ENCODE measurements around the gene PSME2. TPM values are rescaled to one million over a fixed set of nuclear protein-coding genes. Genes with fewer than 3 reads are reported as not detected.

The PSME2 gene
- total RNA-seq, 1 donor from 2014 or later: 114 TPM

Other genes starting within 250 kb of the PSME2 start
- gene DHRS4, start 192.8 kb downstream of the PSME2 start, total RNA-seq: 37.0 and 52.1 TPM in 2 replicates
- gene DHRS4L2, start 157.7 kb downstream of the PSME2 start, total RNA-seq: 9.2 and 18.4 TPM in 2 replicates
- under 0.01 TPM in 1 of 2 replicates, not detected in the other for gene CARMIL3, start 94.6 kb downstream of the PSME2 start, total RNA-seq
- not detected in 2 replicates for gene CPNE6, start 75.0 kb downstream of the PSME2 start, total RNA-seq
- 8.6 and 10.2 TPM in 2 replicates for gene PCK2, start 52.3 kb downstream of the PSME2 start, total RNA-seq
- gene DCAF11, start 31.8 kb downstream of the PSME2 start, total RNA-seq: 63.2 and 68.4 TPM in 2 replicates
- gene NRL, start 31.7 kb downstream of the PSME2 start, total RNA-seq: 0.75 and 0.79 TPM in 2 replicates
- gene FITM1, start 16.0 kb downstream of the PSME2 start, total RNA-seq: 0.13 and 0.19 TPM in 2 replicates
- gene PSME1, start 10.4 kb downstream of the PSME2 start, total RNA-seq: 97.5 and 122 TPM in 2 replicates
- 19.2 and 29.5 TPM in 2 replicates for gene EMC9, start 5.0 kb downstream of the PSME2 start, total RNA-seq
- gene RNF31, start 888 bp upstream of the PSME2 start, total RNA-seq: 31.8 and 33.7 TPM in 2 replicates
- gene IRF9, start 14.7 kb upstream of the PSME2 start, total RNA-seq: 102 and 108 TPM in 2 replicates
- gene REC8, start 25.5 kb upstream of the PSME2 start, total RNA-seq: 0.66 and 1.4 TPM in 2 replicates
- 32.3 and 46.9 TPM in 2 replicates for gene IPO4, start 42.2 kb upstream of the PSME2 start, total RNA-seq
- 52.8 and 58.4 TPM in 2 replicates for gene TM9SF1, start 48.8 kb upstream of the PSME2 start, total RNA-seq
- gene TSSK4, start 59.1 kb upstream of the PSME2 start, total RNA-seq: 0.19 TPM in 1 of 2 replicates, not detected in the other
- 25.6 and 31.3 TPM in 2 replicates for gene CHMP4A, start 66.9 kb upstream of the PSME2 start, total RNA-seq
- gene MDP1, start 69.5 kb upstream of the PSME2 start, total RNA-seq: 17.4 and 21.1 TPM in 2 replicates
- gene NEDD8, start 85.8 kb upstream of the PSME2 start, total RNA-seq: 300 and 324 TPM in 2 replicates
- 93.1 and 102 TPM in 2 replicates for gene GMPR2, start 86.3 kb upstream of the PSME2 start, total RNA-seq
- 51.5 and 55.1 TPM in 2 replicates for gene TINF2, start 96.0 kb upstream of the PSME2 start, total RNA-seq
- 0.25 and 0.40 TPM in 2 replicates for gene TGM1, start 116.6 kb upstream of the PSME2 start, total RNA-seq
- gene RABGGTA, start 125.0 kb upstream of the PSME2 start, total RNA-seq: 20.0 and 21.7 TPM in 2 replicates
- 14.5 and 20.0 TPM in 2 replicates for gene DHRS1, start 153.2 kb upstream of the PSME2 start, total RNA-seq
- 16.8 and 22.3 TPM in 2 replicates for gene NOP9, start 153.2 kb upstream of the PSME2 start, total RNA-seq
- gene CIDEB, start 161.4 kb upstream of the PSME2 start, total RNA-seq: 0.68 and 1.1 TPM in 2 replicates
- 2.0 and 2.6 TPM in 2 replicates for gene LTB4R2, start 163.5 kb upstream of the PSME2 start, total RNA-seq
- 0.75 and 1.1 TPM in 2 replicates for gene LTB4R, start 164.9 kb upstream of the PSME2 start, total RNA-seq
- 2.6 and 2.9 TPM in 2 replicates for gene ADCY4, start 188.5 kb upstream of the PSME2 start, total RNA-seq
- gene RIPK3, start 193.4 kb upstream of the PSME2 start, total RNA-seq: 0.19 and 0.40 TPM in 2 replicates
- 32.8 and 34.5 TPM in 2 replicates for gene NFATC4, start 221.6 kb upstream of the PSME2 start, total RNA-seq